ENCODE results near the gene SH3GL2. TPM values are rescaled to one million over a fixed set of nuclear protein-coding genes. Genes with fewer than 3 reads are reported as not detected.

The SH3GL2 gene
- total and polyA plus RNA-seq, 9 of the 15 experiments (the other 6 are each of a cell fraction or from before 2014, with no cell fraction given): not detected

DNA sequence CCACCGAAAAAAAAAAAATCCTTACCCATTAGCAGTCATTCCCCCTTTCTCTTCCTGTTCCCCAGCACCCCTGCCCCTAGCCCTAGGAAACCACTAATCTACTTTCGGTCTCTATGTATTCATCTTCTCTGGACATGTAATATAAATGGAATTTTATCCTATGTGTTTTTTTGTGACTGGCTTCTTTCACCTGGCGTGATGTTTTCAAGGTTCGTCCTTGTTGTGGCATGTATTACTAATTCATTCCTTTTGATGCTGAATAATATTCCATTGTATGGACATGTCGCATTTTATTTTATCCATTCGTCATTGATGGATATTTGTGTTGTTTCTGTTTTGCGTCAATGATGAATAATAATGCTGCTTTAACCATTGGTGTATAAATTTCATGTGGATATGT is 42.8 kb upstream of the SH3GL2 start:
- Histone ChIP-seq H3K27me3 (ENCODE audit: control insufficient read depth in 2 of 2, insufficient read depth in 2 of 2, low read length in 2 of 2) (no peaks in the 10 kb centered on the region), H2AFZ (ENCODE audit: low read depth, low read length) (no peak overlapping the region), H3K27ac (ENCODE audit: extremely low read depth, low read depth, low read length) (no peak overlapping the region), H3K9me1 (ENCODE audit: control insufficient read depth, insufficient read depth, low read length) (no peaks in the 10 kb centered on the region), H3K36me3 (ENCODE audit: control insufficient read depth, insufficient read depth, low read length) (no peaks in the 10 kb centered on the region), H3K4me3 (no peak overlapping the region), H3K9ac (ENCODE audit: insufficient read depth in 1 of 2, low read depth in 2 of 2, low read length in 2 of 2) (no peak overlapping the region), H4K20me1 (replicated peaks; ENCODE audit: control insufficient read depth, insufficient read depth, low read length) (no peaks in the 10 kb centered on the region), H3K4me2 (ENCODE audit: insufficient read depth, low read length) (no peak overlapping the region), H3K79me2 (ENCODE audit: control insufficient read depth, insufficient read depth, low read length) (no peaks in the 10 kb centered on the region), H3K9me3 (replicated peaks; ENCODE audit: control insufficient read depth, insufficient read depth, low read depth, low read length) (no peaks in the 10 kb centered on the region), H3K4me1 (replicated peaks in 1 of 2; ENCODE audit: control insufficient read depth in 2 of 2, insufficient read depth in 2 of 2, low read length in 2 of 2) (no peaks in the 10 kb centered on the region)
- no peak for ATAC-seq
- BruUV-seq (replicated peaks): no TSS peak
- DNase-seq (ENCODE audit: extremely low read depth in 1 of 4, low spot score in 3 of 4): no peak
- no peak for FAIRE-seq
- CTCF ChIA-PET (ENCODE audit: low intra/inter-chr PET ratio): no interaction called here
- POLR2A ChIA-PET: no interaction called here
- in situ Hi-C loops (cut with MboI): loop anchor here (25.0 kb wide), 1 partner anchor 1926 kb away; no protein-coding TSS in a partner anchor
- TF ChIP-seq GABPA (tag; conservative IDR thresholded peaks at IDR 0.05; ENCODE audit: low read depth): no peak
- no peak for TF ChIP-seq MTA2 (IDR thresholded peaks at IDR 0.05; ENCODE audit: low read depth)
- no peak for TF ChIP-seq ELF4 (CRISPR knock-in tag; IDR thresholded peaks at IDR 0.05)
- no peak for TF ChIP-seq CC2D1A (IDR thresholded peaks at IDR 0.05)
- TF ChIP-seq HLTF (IDR thresholded peaks at IDR 0.05): no peak
- TF ChIP-seq, protein P1, sequence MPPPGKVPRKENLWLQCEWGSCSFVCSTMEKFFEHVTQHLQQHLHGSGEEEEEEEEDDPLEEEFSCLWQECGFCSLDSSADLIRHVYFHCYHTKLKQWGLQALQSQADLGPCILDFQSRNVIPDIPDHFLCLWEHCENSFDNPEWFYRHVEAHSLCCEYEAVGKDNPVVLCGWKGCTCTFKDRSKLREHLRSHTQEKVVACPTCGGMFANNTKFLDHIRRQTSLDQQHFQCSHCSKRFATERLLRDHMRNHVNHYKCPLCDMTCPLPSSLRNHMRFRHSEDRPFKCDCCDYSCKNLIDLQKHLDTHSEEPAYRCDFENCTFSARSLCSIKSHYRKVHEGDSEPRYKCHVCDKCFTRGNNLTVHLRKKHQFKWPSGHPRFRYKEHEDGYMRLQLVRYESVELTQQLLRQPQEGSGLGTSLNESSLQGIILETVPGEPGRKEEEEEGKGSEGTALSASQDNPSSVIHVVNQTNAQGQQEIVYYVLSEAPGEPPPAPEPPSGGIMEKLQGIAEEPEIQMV (tag; conservative IDR thresholded peaks at IDR 0.05; ENCODE audit: low read depth): no peak
- WGBS (ENCODE audit: insufficient coverage, low coverage, missing lambda C conversion rate): 0% methylated on average over 5 of the region's 7 CpGs
- intact Hi-C loops (cut with micrococcal nuclease): loop anchor here (10.0 kb wide), 1 partner anchor 269 kb away; no protein-coding TSS in a partner anchor
